Astrocyte of the spinal cord (primary cell): ENCODE results near the gene INTU.

Source experiments
- DNase-seq: peaks from one replicate; pipeline ENCODE4 v3.0.0; 2011; ENCODE audit warnings: low read depth, low spot score
- H3K4me3 ChIP-seq: 2 replicates; pipeline ENCODE4 v1.5.1; 2011; ENCODE audit warnings: low read depth, mild to moderate bottlenecking, low read length, moderate library complexity
- in situ Hi-C: cut with HindIII; loops from 2 replicates; pipeline ENCODE4 v1.10.0; 2017; ENCODE audit warnings: low sequenced_read_pairs
- TF ChIP-seq, protein P1 (sequence below): IDR thresholded peaks from 2 replicates; pipeline ENCODE4 v1.5.1; 2012; ENCODE audit warnings: low read depth, mild to moderate bottlenecking, low read length, inconsistent platforms

INTU gene

DNA sequence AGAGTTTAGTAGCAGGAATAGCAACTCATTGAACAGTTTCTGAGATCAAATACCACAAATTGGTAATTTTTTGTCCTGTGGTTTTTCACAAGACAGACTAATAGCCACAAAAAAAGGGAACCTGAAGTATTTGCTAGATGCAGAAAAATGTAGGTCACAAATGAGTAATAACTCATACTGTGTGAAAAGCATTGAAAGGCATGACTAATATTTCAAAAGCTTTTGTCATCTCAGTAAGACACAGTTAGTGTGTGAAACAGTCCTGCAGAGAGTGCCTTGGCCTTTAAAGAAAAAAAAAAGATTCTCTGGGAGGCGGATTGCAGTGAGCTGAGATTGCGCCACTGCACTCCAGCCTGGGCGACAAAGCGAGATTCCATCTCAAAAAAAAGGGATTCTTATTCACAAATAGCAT, 66.0 kb downstream of the INTU start:
- TF ChIP-seq, protein P1, sequence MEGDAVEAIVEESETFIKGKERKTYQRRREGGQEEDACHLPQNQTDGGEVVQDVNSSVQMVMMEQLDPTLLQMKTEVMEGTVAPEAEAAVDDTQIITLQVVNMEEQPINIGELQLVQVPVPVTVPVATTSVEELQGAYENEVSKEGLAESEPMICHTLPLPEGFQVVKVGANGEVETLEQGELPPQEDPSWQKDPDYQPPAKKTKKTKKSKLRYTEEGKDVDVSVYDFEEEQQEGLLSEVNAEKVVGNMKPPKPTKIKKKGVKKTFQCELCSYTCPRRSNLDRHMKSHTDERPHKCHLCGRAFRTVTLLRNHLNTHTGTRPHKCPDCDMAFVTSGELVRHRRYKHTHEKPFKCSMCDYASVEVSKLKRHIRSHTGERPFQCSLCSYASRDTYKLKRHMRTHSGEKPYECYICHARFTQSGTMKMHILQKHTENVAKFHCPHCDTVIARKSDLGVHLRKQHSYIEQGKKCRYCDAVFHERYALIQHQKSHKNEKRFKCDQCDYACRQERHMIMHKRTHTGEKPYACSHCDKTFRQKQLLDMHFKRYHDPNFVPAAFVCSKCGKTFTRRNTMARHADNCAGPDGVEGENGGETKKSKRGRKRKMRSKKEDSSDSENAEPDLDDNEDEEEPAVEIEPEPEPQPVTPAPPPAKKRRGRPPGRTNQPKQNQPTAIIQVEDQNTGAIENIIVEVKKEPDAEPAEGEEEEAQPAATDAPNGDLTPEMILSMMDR = no peak
- in situ Hi-C loops = no loop called here
- DNase-seq = peak; percentile 85
- H3K4me3 ChIP-seq = no peak overlapping the region

DNA sequence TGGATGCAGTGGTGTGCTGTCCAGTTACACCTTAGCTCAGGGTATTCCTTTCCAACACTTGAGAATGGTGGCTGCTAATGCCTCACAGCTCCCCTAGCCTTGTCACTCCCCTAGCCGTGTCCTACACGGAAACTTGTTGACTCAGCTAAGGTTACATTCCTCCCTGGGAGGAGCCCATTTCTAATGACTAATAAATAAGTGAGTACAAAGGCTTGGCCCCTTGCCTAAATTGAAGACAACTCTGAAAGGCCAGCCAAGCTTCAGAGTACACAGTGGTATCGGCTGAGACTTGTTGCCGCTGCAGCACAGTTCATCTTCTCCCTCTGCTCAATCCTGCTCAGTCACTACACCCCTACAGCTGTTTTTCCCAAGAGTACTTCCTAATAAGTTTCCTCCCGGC, 76.2 kb downstream of the INTU start:
- in situ Hi-C loops = no loop called here
- no peak overlapping the region for H3K4me3 ChIP-seq
- TF ChIP-seq, protein P1 = no peak
- DNase-seq = peak; percentile 85

DNA sequence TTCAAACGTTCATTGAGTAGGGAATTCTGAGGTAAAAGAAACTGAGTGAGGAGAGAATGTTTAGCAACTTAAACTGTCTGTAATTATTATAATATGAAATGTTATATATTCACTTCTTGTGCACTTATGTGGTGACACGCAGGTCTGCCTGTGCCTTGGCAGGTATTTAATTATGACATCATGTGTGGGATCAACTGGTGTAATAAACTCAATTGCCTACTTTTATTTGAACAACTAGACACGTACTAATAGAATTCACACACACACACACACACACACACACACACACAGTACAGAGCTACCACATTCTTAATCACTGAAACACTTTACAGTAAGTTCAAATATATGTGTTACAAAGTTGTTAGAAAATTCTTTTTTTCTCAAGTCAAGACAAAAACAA, 76.7 kb downstream of the INTU start:
- H3K4me3 ChIP-seq = no peak overlapping the region
- in situ Hi-C loops = no loop called here
- DNase-seq = no peak
- TF ChIP-seq, protein P1 = no peak

DNA sequence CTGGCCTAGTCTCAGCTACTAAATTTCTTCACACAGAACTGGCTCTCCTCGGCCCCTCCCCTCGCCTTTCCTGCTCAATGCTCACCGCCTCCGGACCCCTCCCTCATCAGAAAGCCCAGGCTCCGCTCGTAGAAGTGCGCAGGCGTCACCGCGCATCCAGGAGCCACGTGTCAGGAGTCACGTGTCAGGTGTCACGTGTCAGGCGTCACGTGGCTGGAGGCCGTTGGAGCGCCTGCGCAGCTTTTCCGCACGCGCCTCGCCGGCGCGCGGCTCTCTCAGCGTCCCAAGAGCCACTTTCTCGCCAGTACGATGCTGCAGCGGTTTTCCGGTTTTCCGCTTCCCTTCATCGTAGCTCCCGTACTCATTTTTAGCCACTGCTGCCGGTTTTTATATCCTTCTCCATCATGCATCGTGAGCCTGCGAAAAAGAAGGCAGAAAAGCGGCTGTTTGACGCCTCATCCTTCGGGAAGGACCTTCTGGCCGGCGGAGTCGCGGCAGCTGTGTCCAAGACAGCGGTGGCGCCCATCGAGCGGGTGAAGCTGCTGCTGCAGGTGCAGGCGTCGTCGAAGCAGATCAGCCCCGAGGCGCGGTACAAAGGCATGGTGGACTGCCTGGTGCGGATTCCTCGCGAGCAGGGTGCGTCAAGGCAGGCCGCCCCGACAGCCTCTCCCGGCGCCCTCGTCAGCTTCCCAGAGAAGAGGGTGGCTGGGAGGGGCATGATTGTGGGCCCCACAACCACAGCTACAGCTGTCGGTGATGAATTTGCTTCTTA, 97.6 kb downstream of the INTU start, which contains the start of gene SLC25A31:
Gene SLC25A31, plus strand, starts transcription at position 259 of the 772 bp plus-strand sequence. Its CDS starts 146 bp downstream, at position 405.
- no peak within 1 kb of the TSS for H3K4me3 ChIP-seq
- TF ChIP-seq, protein P1 = no peak
- in situ Hi-C loops = no loop called here
- no peak for DNase-seq

DNA sequence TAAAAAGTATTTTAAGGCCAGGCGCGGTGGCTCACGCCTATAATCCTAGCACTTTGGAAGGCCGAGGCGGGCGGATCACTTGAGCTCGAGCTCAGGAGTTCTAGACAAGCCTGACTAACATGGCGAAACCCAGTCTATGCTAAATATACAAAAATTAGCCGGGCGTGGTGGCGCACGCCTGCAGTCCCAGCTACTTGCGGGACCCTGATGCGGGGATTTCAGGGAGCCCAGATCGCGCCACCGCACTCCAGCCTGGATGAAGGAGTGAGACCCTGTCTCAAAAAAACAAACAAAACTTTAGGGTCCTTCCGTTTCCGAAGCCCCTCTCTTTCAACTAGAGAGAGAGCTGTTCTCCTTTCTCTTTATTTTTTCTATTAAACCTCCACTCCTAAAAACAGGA, 98.6 kb downstream of the INTU start:
- in situ Hi-C loops = no loop called here
- no peak overlapping the region for H3K4me3 ChIP-seq
- TF ChIP-seq, protein P1 = no peak
- no peak for DNase-seq

DNA sequence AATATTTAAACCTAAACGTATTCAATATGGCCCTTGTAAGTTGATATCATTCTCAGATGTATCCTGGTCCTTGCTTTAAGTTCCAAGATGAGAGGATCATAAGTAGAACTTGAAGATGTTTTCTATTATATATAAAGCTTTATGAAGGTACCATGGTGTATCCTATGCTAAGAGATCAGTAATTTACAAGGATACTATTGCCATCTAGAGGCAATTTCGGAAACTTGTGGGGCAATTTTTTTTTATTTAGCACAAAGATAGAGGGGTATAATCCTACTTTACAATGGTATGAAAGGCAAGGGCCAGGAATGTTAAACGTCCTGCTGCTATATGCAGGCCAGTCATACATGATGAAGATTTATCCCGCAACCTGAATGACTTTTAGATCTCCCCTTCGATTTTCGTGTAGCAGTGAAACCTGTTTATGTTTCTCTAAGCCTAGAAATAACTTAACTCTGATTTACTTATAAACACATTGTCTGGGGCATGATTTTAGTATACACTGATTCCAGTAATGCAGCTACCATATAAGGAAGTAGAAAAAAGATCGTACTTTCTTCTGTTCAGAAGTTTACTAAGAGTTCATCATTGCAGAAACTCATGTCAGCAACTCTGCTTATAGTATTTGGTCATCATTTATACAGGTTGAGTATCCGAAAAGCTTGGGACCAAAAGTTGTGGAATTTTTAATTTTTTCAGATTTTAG, 100.0 kb downstream of the INTU start:
- in situ Hi-C loops = no loop called here
- DNase-seq = peak; percentile 63
- no peak overlapping the region for H3K4me3 ChIP-seq
- TF ChIP-seq, protein P1 = peak; percentile 52
